Gastrocnemius medialis (tissue), 4 donors: ENCODE measurements around the gene TFB1M.

Experiments used
- CTCF ChIP-seq, 5 experiments: fragments of 450-650 bp in 3 of 5; fragments of 200-600 bp in 2 of 5; sonication (generic) in 2 of 5; IDR thresholded peaks in 4 of 5; conservative IDR thresholded peaks in 1 of 5; 1 replicate in 4 of 5; 2 replicates in 1 of 5; pipeline ENCODE4 v1.5.1; 2016 to 2019; ENCODE audit warnings: antibody characterized with exemption in 5 of 5, mild to moderate bottlenecking in 3 of 5, moderate library complexity in 3 of 5
- POLR2A ChIP-seq, 2 donors: fragments of 450-650 bp; IDR thresholded peaks; one replicate each; pipeline ENCODE4 v1.6.1; 2017; ENCODE audit warnings: antibody characterized with exemption in 2 of 2, mild to moderate bottlenecking in 2 of 2, moderate library complexity in 2 of 2

- TF ChIP-seq CTCF (IDR thresholded peaks at IDR 0.05 in 4 of 5, conservative IDR thresholded peaks at IDR 0.05 in 1 of 5) (no peak), POLR2A (IDR thresholded peaks at IDR 0.05) (no peak)
Measured at GRCh38 chr6:155273431-155273830, 40.9 kb downstream of the TFB1M start.
